Measurements from ENCODE around the gene PET117.
"Not testable (repeated sequence)": the region's sequence is repeated elsewhere in the genome, so short reads cannot be mapped to it uniquely, and the experiment has no call there.

DNA sequence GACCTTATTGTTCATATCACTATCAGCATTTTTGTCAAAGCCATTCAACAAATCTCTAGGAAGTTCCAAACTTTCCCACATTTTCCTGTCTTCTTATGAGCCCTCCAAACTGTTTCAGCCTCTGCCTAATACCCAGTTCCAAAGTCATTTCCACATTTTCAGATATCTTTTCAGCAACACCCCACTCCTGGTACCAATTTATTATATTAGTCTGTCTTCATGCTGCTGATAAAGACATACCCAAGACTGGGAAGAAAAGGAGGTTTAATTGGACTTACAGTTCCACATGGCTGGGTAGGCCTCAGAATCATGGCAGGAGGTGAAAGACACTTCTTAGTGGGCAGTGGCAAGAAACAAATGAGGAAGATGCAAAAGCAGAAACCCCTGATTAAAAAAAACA is 42.7 kb downstream of the PET117 start:
- TF ChIP-seq, protein P1, sequence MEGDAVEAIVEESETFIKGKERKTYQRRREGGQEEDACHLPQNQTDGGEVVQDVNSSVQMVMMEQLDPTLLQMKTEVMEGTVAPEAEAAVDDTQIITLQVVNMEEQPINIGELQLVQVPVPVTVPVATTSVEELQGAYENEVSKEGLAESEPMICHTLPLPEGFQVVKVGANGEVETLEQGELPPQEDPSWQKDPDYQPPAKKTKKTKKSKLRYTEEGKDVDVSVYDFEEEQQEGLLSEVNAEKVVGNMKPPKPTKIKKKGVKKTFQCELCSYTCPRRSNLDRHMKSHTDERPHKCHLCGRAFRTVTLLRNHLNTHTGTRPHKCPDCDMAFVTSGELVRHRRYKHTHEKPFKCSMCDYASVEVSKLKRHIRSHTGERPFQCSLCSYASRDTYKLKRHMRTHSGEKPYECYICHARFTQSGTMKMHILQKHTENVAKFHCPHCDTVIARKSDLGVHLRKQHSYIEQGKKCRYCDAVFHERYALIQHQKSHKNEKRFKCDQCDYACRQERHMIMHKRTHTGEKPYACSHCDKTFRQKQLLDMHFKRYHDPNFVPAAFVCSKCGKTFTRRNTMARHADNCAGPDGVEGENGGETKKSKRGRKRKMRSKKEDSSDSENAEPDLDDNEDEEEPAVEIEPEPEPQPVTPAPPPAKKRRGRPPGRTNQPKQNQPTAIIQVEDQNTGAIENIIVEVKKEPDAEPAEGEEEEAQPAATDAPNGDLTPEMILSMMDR (conservative IDR thresholded peaks at IDR 0.05): not testable (repeated sequence)
- TF ChIP-seq EZH2 (IDR thresholded peaks at IDR 0.05; ENCODE audit: low read depth): not testable (repeated sequence)

Data from PC-9 (cell line).